ENCODE data around the gene SLC9A9.
"Not testable (repeated sequence)": the region's sequence is repeated elsewhere in the genome, so short reads cannot be mapped to it uniquely, and the experiment has no call there.

The SLC9A9 gene

GRCh38 chr3:143302638-143303171 lies 545.6 kb downstream of the SLC9A9 start:
- no peak for DNase-seq

GRCh38 chr3:143301031-143301901 lies 547.0 kb downstream of the SLC9A9 start:
- no peak for DNase-seq

- DNase-seq, result no peak
Observed at GRCh38 chr3:143298886-143299535, 549.3 kb downstream of the SLC9A9 start.

GRCh38 chr3:143298380-143298779 lies 549.9 kb downstream of the SLC9A9 start:
- no peak for DNase-seq

- DNase-seq, result no peak
Observed at GRCh38 chr3:143295201-143296080, 552.8 kb downstream of the SLC9A9 start.

GRCh38 chr3:143294188-143294587 lies 554.1 kb downstream of the SLC9A9 start:
- DNase-seq, result no peak

GRCh38 chr3:143291836-143292447 lies 556.3 kb downstream of the SLC9A9 start:
- no peak for DNase-seq

- no peak for DNase-seq
Observed at GRCh38 chr3:143288944-143289343, 559.3 kb downstream of the SLC9A9 start.

GRCh38 chr3:143287403-143287802 lies 560.9 kb downstream of the SLC9A9 start:
- DNase-seq, result no peak

GRCh38 chr3:143286392-143287010 lies 561.8 kb downstream of the SLC9A9 start:
- DNase-seq, result no peak

GRCh38 chr3:143283432-143284128 lies 564.7 kb downstream of the SLC9A9 start:
- DNase-seq, result peak; percentile 39 to 40

GRCh38 chr3:143280984-143281383 lies 567.3 kb downstream of the SLC9A9 start:
- DNase-seq, result no peak

GRCh38 chr3:143279567-143279966 lies 568.7 kb downstream of the SLC9A9 start:
- DNase-seq, result not testable (repeated sequence)

GRCh38 chr3:143278721-143279120 lies 569.5 kb downstream of the SLC9A9 start:
- no peak for DNase-seq

- DNase-seq, result no peak
Observed at GRCh38 chr3:143277531-143277930, 570.7 kb downstream of the SLC9A9 start.

- no peak for DNase-seq
Observed at GRCh38 chr3:143276592-143276991, 571.7 kb downstream of the SLC9A9 start.

- no peak for DNase-seq
Observed at GRCh38 chr3:143273975-143274690, 574.1 kb downstream of the SLC9A9 start.

GRCh38 chr3:143271136-143271535 lies 577.1 kb downstream of the SLC9A9 start:
- DNase-seq, result no peak

- DNase-seq, result no peak
Observed at GRCh38 chr3:143269741-143270140, 578.5 kb downstream of the SLC9A9 start.

GRCh38 chr3:143267989-143268388 lies 580.3 kb downstream of the SLC9A9 start:
- DNase-seq, result no peak

GRCh38 chr3:143266927-143267326 lies 581.3 kb downstream of the SLC9A9 start:
- no peak for DNase-seq

All from activated T-cell treated with anti-CD3 and anti-CD28 coated beads, Interleukin-2, amount 50 U/mL, for 48 hours (primary cell).